PC-9 (cell line): ENCODE measurements around the gene TMEM125. TPM values are rescaled to one million over a fixed set of nuclear protein-coding genes. Genes with fewer than 3 reads are reported as not detected.

Experiments
- BruUV-seq: library from RNA; stranded (reverse); fragments of 400-500 nt; replicated peaks from 2 replicates; lab custom pipeline; 2021; lab: Mats Ljungman, UMichigan
- CTCF ChIA-PET: fragments of 300-600 bp; sonication (Branson Sonifier 250); formaldehyde crosslinking; loops from one replicate; lab custom pipeline; 2022; ENCODE audit warnings: antibody characterized with exemption; lab: Charles Lee
- POLR2A ChIA-PET: fragments of 300-600 bp; sonication (Branson Sonifier 250); formaldehyde crosslinking; loops from one replicate; lab custom pipeline; 2022; ENCODE audit warnings: antibody characterized with exemption; ENCODE audit not compliant: unreplicated experiment; lab: Charles Lee
- DNase-seq, 2 experiments: peaks; one replicate each; pipeline versions ENCODE4 v3.0.0 to v3.0.0-alpha.2; 2015 to 2022; ENCODE audit warnings: mixed read lengths in 1 of 2
- H2AFZ ChIP-seq: fragments of 200-600 bp; sonication (generic); 2 replicates; pipeline ENCODE4 v1.8.1; 2017; ENCODE audit warnings: antibody characterized with exemption
- H3F3A ChIP-seq: fragments of 200-600 bp; sonication (generic); 2 replicates; pipeline ENCODE4 v1.8.1; 2017; ENCODE audit warnings: antibody characterized with exemption, mild to moderate bottlenecking, low read depth; ENCODE audit not compliant: insufficient read depth
- H3K27ac ChIP-seq: fragments of 200-600 bp; sonication (generic); 2 replicates; pipeline ENCODE4 v1.6.1; 2016; ENCODE audit warnings: mixed run types
- H3K27me3 ChIP-seq: fragments of 200-600 bp; sonication (generic); 2 replicates; pipeline ENCODE4 v1.6.1; 2016; ENCODE audit warnings: low read depth, mixed run types; ENCODE audit not compliant: insufficient read depth
- H3K36me3 ChIP-seq: fragments of 200-600 bp; sonication (generic); 2 replicates; pipeline ENCODE4 v1.6.1; 2016; ENCODE audit warnings: low read depth, mixed run types
- H3K4me1 ChIP-seq: fragments of 200-600 bp; sonication (generic); replicated peaks from 2 replicates; pipeline ENCODE4 v1.6.1; 2016; ENCODE audit warnings: mixed run types; ENCODE audit not compliant: insufficient read depth
- H3K4me2 ChIP-seq: fragments of 200-600 bp; sonication (generic); 2 replicates; pipeline ENCODE4 v1.6.1; 2017; ENCODE audit warnings: mixed run types
- H3K4me3 ChIP-seq: fragments of 200-600 bp; sonication (generic); 2 replicates; pipeline ENCODE4 v1.6.1; 2016; ENCODE audit warnings: mixed run types
- H3K79me2 ChIP-seq: fragments of 200-600 bp; sonication (generic); 2 replicates; pipeline ENCODE4 v1.6.1; 2017; ENCODE audit warnings: low read depth, mixed run types
- H3K9me2 ChIP-seq: fragments of 200-600 bp; sonication (generic); 2 replicates; pipeline ENCODE4 v1.8.1; 2017; ENCODE audit warnings: mild to moderate bottlenecking; ENCODE audit not compliant: insufficient read depth
- H3K9me3 ChIP-seq: fragments of 200-600 bp; sonication (generic); 2 replicates; pipeline ENCODE4 v1.8.1; 2016; ENCODE audit warnings: low read depth; ENCODE audit not compliant: insufficient read depth
- H4K20me1 ChIP-seq: fragments of 200-600 bp; sonication (generic); 2 replicates; pipeline ENCODE4 v1.8.1; 2017; ENCODE audit not compliant: insufficient read depth
- CTCF ChIP-seq: fragments of 200-600 bp; sonication (generic); conservative IDR thresholded peaks from 2 replicates; pipeline ENCODE4 v1.6.1; 2017; ENCODE audit warnings: mixed run types, antibody characterized with exemption, mild to moderate bottlenecking, moderate library complexity
- EZH2 ChIP-seq: fragments of 200-600 bp; sonication (generic); IDR thresholded peaks from 2 replicates; pipeline ENCODE4 v1.8.0; 2017; ENCODE audit warnings: antibody characterized with exemption, low read depth
- intact Hi-C: fragments of 100-400 bp; cut with micrococcal nuclease; formaldehyde crosslinking; loops from one replicate; pipeline ENCODE4 v1.10.0; 2022; ENCODE audit not compliant: unreplicated experiment
- total RNA-seq: library from RNA; stranded (reverse); gene quantifications from 2 replicates; pipeline ENCODE4 v1.2.3, GENCODE V29; 2021

Gene TMEM125
- total RNA-seq, 1 experiment from 2014 or later = 55.6 TPM

DNA sequence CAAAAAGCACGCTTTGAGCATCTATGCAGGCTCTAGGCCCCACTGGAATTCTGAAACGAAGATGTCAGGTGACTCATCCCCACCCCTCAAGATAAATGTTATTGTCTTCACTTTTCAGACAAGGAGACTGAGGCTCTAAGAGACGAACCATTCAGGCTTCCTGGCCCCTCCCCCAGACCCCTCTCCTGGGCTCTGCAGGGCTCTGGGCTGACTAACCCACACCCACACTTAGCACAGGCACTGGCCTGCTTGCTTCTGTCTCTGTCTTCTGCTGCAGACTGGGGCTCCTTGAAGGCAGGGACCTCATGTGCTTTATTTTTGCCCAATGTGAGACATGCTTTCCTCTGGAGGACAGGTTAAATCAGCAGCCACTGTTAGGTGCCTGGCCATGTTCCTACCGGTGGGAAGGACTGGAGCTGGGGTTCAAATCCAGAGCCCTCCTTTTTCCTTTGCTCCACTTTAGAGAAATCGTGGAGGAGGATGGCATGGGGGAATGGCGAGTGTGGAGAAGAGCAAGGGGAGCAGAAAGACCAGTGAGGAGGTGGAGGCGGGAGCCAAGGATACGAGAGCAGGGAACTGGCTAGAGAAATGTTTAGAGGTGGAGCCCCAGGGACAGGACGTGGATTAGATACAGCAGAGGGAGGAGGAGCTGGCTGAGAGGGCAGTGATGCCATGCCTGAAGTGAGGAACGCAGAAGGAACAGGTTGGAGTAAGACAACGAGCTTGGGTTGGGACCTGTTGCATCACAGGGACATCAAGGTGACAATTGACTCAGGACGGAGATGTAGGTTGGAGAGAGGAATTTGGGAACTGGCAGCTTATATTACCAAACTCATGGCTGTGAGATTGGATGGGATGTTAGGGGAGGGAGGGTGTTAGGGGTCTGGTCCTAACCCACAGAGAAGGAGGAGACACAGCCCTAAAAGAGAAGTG lies 1.7 kb downstream of the TMEM125 start:
- H3F3A ChIP-seq = peaks cover 27% of the 10 kb centered on the region; the same call in 1 of the 2 replicates
- H2AFZ ChIP-seq = no peak overlapping the region
- no peaks in the 10 kb centered on the region for H3K9me3 ChIP-seq
- H3K4me1 ChIP-seq = peaks cover 25% of the 10 kb centered on the region
- BruUV-seq = TSS peak; percentile 80
- H3K9me2 ChIP-seq = no peaks in the 10 kb centered on the region
- TF ChIP-seq EZH2 = no peak
- TF ChIP-seq CTCF = no peak
- H3K79me2 ChIP-seq = no peaks in the 10 kb centered on the region; the same call in 1 of the 2 replicates
- H3K27me3 ChIP-seq = no peaks in the 10 kb centered on the region
- no peaks in the 10 kb centered on the region for H3K36me3 ChIP-seq
- CTCF ChIA-PET = no interaction called here
- H3K27ac ChIP-seq = peak overlapping the region; percentile 81
- DNase-seq = no peak
- no peaks in the 10 kb centered on the region for H4K20me1 ChIP-seq
- intact Hi-C loops = loop anchor here (2.0 kb wide), 4 partner anchors 65 to 95 kb away; partner anchors contain the start of gene CDC20
- POLR2A ChIA-PET = interaction anchor here (0.5 to 1.7 kb wide), 9 partner anchors 10 to 1211 kb away, joined by 3 to 16 read pairs (median 4); partner anchors contain the start of genes CCDC30 and CDC20
- H3K4me3 ChIP-seq = peak overlapping the region; percentile 59
- H3K4me2 ChIP-seq = peak overlapping the region; percentile 92

GRCh38 chr1:43272161-43272560 lies 2.4 kb downstream of the TMEM125 start:
- H3K9me3 ChIP-seq = no peaks in the 10 kb centered on the region

More at GRCh38 chr1:43272161-43272560, 2.4 kb downstream of the TMEM125 start:
- Histone ChIP-seq H3K79me2 (no peaks in the 10 kb centered on the region; the same call in 1 of the 2 replicates), H3F3A (peaks cover 27% of the 10 kb centered on the region; the same call in 1 of the 2 replicates), H3K9me2 (no peaks in the 10 kb centered on the region), H3K27ac (no peak overlapping the region), H4K20me1 (no peaks in the 10 kb centered on the region), H3K36me3 (no peaks in the 10 kb centered on the region), H2AFZ (no peak overlapping the region), H3K4me1 (peaks cover 25% of the 10 kb centered on the region), H3K27me3 (no peaks in the 10 kb centered on the region), H3K4me2 (no peak overlapping the region), H3K4me3 (no peak overlapping the region)
- TF ChIP-seq CTCF = no peak
- no peak for TF ChIP-seq EZH2
- intact Hi-C loops = no loop called here
- BruUV-seq = no TSS peak
- ChIA-PET CTCF (no interaction called here), POLR2A (interaction anchor here (0.6 kb wide), 1 partner anchor 13 kb away, joined by 3 read pairs; no protein-coding TSS in a partner anchor)
- no peak for DNase-seq
